ENCODE results near the gene FLRT2. TPM values are rescaled to one million over a fixed set of nuclear protein-coding genes. Genes with fewer than 3 reads are reported as not detected.

Gene FLRT2
- total and polyA plus RNA-seq, 2 experiments from 2014 or later = 40.0 to 94.1 TPM

DNA sequence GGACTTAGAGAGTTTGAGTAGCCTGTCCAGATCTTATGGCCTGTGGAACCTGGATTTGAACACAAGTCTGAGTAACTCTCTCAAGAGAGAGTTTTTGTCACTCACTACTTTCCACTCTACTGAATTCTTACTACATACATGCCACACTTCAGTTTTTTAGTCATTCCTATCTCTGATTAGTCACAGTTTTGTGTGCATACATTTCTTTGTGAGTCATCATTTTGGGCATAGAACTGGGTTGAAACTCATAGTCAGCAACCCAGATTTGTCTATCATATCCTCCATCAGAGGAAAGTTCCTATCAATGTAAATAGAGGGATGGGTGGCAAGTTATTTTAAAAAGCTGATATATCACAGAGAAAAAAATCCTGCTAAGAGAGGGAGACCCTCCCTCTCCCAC lies 42.9 kb downstream of the FLRT2 start:
- TF ChIP-seq EZH2 (IDR thresholded peaks at IDR 0.05; ENCODE audit: insufficient read depth, poor library complexity, severe bottlenecking) = no peak
- no peak for TF ChIP-seq EZH2phosphoT487 (IDR thresholded peaks at IDR 0.05; ENCODE audit: insufficient read depth, low read depth)
- Histone ChIP-seq H3K27ac (peak overlapping the region; percentile 76), H3K79me2 (ENCODE audit: insufficient read depth) (peaks cover 60% of the 10 kb centered on the region), H3K36me3 (ENCODE audit: low read depth) (0 out of 2 replicates have a peak, but pooled peaks cover 5% of the 10 kb centered on the region), H3K4me3 (no peak overlapping the region), H3F3A (ENCODE audit: insufficient read depth) (peaks cover 67% of the 10 kb centered on the region), H3K9me3 (ENCODE audit: low read depth) (no peaks in the 10 kb centered on the region), H3K27me3 (replicated peaks; ENCODE audit: insufficient read depth) (no peaks in the 10 kb centered on the region), H3K4me1 (ENCODE audit: insufficient read depth) (peaks cover 56% of the 10 kb centered on the region), H3K9ac (no peak overlapping the region), H4K20me1 (ENCODE audit: insufficient read depth) (no peaks in the 10 kb centered on the region), H3K9me2 (ENCODE audit: insufficient read depth) (no peaks in the 10 kb centered on the region), H3K4me2 (ENCODE audit: unreplicated experiment) (peak overlapping the region; percentile 32), H2AFZ (no peak overlapping the region)
- in situ Hi-C loops (cut with MboI) = no loop called here
- peak; percentile 93 for DNase-seq

DNA sequence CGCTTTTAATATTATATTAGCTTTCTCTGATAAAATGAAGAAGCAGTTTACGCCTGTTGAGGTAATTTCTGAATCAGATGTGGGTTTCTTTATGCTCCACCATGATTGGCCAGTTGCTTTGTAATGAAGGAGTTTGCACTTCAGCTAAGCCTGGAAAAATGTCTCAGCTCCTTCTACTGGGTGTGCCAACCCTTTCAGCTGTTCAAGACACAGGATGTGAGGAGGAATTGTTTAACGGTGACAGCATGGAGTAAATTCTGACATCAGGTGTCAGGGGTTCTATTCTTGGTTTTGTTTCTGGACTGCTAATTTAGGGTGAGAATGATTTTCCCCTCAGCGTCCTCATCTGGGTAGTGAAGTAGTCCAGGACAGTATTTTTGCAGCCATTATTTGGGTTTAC lies 43.5 kb downstream of the FLRT2 start:
- H2AFZ ChIP-seq = no peak overlapping the region
- H4K20me1 ChIP-seq (ENCODE audit: insufficient read depth) = no peaks in the 10 kb centered on the region
- peak; percentile 44 for DNase-seq
- peaks cover 54% of the 10 kb centered on the region for H3K79me2 ChIP-seq (ENCODE audit: insufficient read depth)
- no peak overlapping the region for H3K4me3 ChIP-seq
- 91% methylated on average over 4 of the region's 4 CpGs for WGBS, 2 experiments (ENCODE audit: low coverage in 1 of 2, low lambda C conversion rate in 2 of 2, missing lambda C conversion rate in 2 of 2)
- H3K9ac ChIP-seq = no peak overlapping the region
- no peaks in the 10 kb centered on the region for H3K9me2 ChIP-seq (ENCODE audit: insufficient read depth)
- H3K27me3 ChIP-seq (replicated peaks; ENCODE audit: insufficient read depth) = no peaks in the 10 kb centered on the region
- H3K36me3 ChIP-seq (ENCODE audit: low read depth) = 0 out of 2 replicates have a peak, but pooled peaks cover 5% of the 10 kb centered on the region
- peak overlapping the region; percentile 32 for H3K4me2 ChIP-seq (ENCODE audit: unreplicated experiment)
- peaks cover 56% of the 10 kb centered on the region for H3K4me1 ChIP-seq (ENCODE audit: insufficient read depth)
- peaks cover 62% of the 10 kb centered on the region for H3F3A ChIP-seq (ENCODE audit: insufficient read depth)
- TF ChIP-seq EZH2 (IDR thresholded peaks at IDR 0.05; ENCODE audit: insufficient read depth, poor library complexity, severe bottlenecking) (no peak), EZH2phosphoT487 (IDR thresholded peaks at IDR 0.05; ENCODE audit: insufficient read depth, low read depth) (no peak)
- in situ Hi-C loops (cut with MboI) = no loop called here
- no peaks in the 10 kb centered on the region for H3K9me3 ChIP-seq (ENCODE audit: low read depth)
- peak overlapping the region; percentile 76 for H3K27ac ChIP-seq

DNA sequence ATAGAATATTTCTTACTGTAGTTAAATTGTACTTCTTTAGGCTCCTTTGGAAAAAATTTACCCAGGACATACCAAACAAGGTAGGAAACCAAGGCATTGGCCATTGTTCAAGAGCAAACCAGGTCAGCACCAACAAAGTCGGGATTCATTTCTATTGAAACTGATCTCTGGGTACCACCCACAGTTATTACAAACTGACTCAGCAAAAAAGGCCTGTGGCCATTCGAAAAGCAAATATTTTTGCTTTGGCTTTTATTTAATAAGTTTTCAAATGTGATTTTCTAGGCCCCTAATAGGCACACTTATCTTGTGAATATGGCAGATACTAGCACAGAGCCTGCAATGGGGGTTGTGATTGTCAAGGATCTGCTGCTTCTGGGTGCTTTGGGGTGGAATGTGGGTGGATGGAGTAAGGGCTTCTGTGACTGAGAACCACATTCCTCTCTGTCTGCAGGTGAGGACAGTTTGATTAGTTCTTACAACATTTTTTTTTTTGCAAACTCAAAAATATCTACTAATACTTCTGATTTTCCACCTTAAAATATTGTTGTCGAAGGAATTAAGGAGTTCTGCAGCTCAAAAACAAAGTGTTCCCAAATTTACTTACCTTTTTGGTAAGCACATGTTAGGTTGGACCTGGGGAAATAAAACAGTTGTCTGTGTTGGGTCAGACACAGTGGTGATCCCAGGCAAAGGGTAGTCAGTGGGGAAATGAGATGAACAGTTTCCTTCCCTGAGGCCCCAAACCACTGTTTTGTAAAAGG lies 45.1 kb downstream of the FLRT2 start:
- in situ Hi-C loops (cut with MboI) = no loop called here
- H3K27me3 ChIP-seq (replicated peaks; ENCODE audit: insufficient read depth) = no peaks in the 10 kb centered on the region
- 0 out of 2 replicates have a peak, but pooled peaks cover 1% of the 10 kb centered on the region for H3K36me3 ChIP-seq (ENCODE audit: low read depth)
- TF ChIP-seq EZH2 (IDR thresholded peaks at IDR 0.05; ENCODE audit: insufficient read depth, poor library complexity, severe bottlenecking) (no peak), EZH2phosphoT487 (IDR thresholded peaks at IDR 0.05; ENCODE audit: insufficient read depth, low read depth) (no peak)
- H3K9ac ChIP-seq = no peak overlapping the region
- peak overlapping the region; percentile 41; the same call in 1 of the 2 replicates for H3K27ac ChIP-seq
- no peak for DNase-seq
- no peaks in the 10 kb centered on the region for H3K9me2 ChIP-seq (ENCODE audit: insufficient read depth)
- H3F3A ChIP-seq (ENCODE audit: insufficient read depth) = peaks cover 51% of the 10 kb centered on the region
- no peak overlapping the region for H3K4me3 ChIP-seq
- peaks cover 48% of the 10 kb centered on the region for H3K79me2 ChIP-seq (ENCODE audit: insufficient read depth)
- H4K20me1 ChIP-seq (ENCODE audit: insufficient read depth) = no peaks in the 10 kb centered on the region
- peaks cover 62% of the 10 kb centered on the region for H3K4me1 ChIP-seq (ENCODE audit: insufficient read depth)
- no peaks in the 10 kb centered on the region for H3K9me3 ChIP-seq (ENCODE audit: low read depth)
- H3K4me2 ChIP-seq (ENCODE audit: unreplicated experiment) = no peak overlapping the region
- 97 to 99% methylated on average over 3 of the region's 3 CpGs for WGBS, 2 experiments (ENCODE audit: low coverage in 1 of 2, low lambda C conversion rate in 2 of 2, missing lambda C conversion rate in 2 of 2)
- no peak overlapping the region for H2AFZ ChIP-seq

DNA sequence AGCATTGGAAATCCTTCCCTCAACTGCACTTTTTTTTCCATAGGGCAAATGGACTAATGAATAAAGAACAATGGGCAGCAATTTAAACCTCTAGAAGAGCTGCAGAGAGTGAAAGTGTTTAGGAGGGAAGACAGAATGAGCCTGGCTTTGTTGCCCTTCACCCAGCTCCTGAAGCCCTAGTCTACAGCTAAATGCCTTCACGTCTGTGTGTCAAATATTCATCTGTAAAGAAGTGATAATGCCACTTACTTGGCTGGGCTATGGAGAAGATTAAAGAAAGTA lies 45.6 kb downstream of the FLRT2 start:
- Histone ChIP-seq H2AFZ (no peak overlapping the region), H3K4me1 (ENCODE audit: insufficient read depth) (peaks cover 67% of the 10 kb centered on the region)

More for the DNA sequence above, 45.6 kb downstream of the FLRT2 start:
- no peak overlapping the region for H3K4me3 ChIP-seq
- no peaks in the 10 kb centered on the region for H3K36me3 ChIP-seq (ENCODE audit: low read depth)
- peaks cover 49% of the 10 kb centered on the region for H3F3A ChIP-seq (ENCODE audit: insufficient read depth)
- no peak overlapping the region for H3K4me2 ChIP-seq (ENCODE audit: unreplicated experiment)
- no peaks in the 10 kb centered on the region for H3K9me2 ChIP-seq (ENCODE audit: insufficient read depth)
- no peak for TF ChIP-seq EZH2 (IDR thresholded peaks at IDR 0.05; ENCODE audit: insufficient read depth, poor library complexity, severe bottlenecking)
- no peak for TF ChIP-seq EZH2phosphoT487 (IDR thresholded peaks at IDR 0.05; ENCODE audit: insufficient read depth, low read depth)
- DNase-seq = no peak
- H3K27ac ChIP-seq = peak overlapping the region; percentile 41
- WGBS, 2 experiments (ENCODE audit: low coverage in 1 of 2, low lambda C conversion rate in 2 of 2, missing lambda C conversion rate in 2 of 2) = 97 to 100% methylated on average over 1 of the region's 1 CpG
- peaks cover 48% of the 10 kb centered on the region for H3K79me2 ChIP-seq (ENCODE audit: insufficient read depth)
- 0 out of 2 replicates have a peak, but pooled peaks cover 3% of the 10 kb centered on the region for H4K20me1 ChIP-seq (ENCODE audit: insufficient read depth)
- no peaks in the 10 kb centered on the region for H3K9me3 ChIP-seq (ENCODE audit: low read depth)
- H3K27me3 ChIP-seq (replicated peaks; ENCODE audit: insufficient read depth) = no peaks in the 10 kb centered on the region
- in situ Hi-C loops (cut with MboI) = no loop called here
- peak overlapping the region; percentile 24; the same call in 1 of the 2 replicates for H3K9ac ChIP-seq
